SK-N-MC (cell line): Measurements from ENCODE around the gene KCNH4.

Experiments
- EZH2 ChIP-seq: fragments of 200-600 bp; sonication (generic); IDR thresholded peaks from one replicate; pipeline ENCODE4 v1.6.1; 2017; ENCODE audit warnings: antibody characterized with exemption
- FOXP2 ChIP-seq: optimal IDR thresholded peaks from 2 replicates; pipeline ENCODE3; 2011; ENCODE audit warnings: mild to moderate bottlenecking, moderate library complexity; ENCODE audit not compliant: insufficient read depth; ENCODE audit errors: extremely low read length, control extremely low read depth
- POLR2AphosphoS5 ChIP-seq: IDR thresholded peaks from 2 replicates; pipeline ENCODE4 v1.6.1; 2012; ENCODE audit warnings: mild to moderate bottlenecking, low read depth, low read length, borderline replicate concordance

- TF ChIP-seq POLR2AphosphoS5 (no peak), EZH2 (no peak), FOXP2 (no peak)
Measured at GRCh38 chr17:42201458-42201772, 20.5 kb upstream of the KCNH4 start.
